ENCODE results near the gene QRFPR.

QRFPR gene

GRCh38 chr4:121360495-121360894 is 20.3 kb downstream of the QRFPR start:
- Histone ChIP-seq H2AFZ (ENCODE audit: low read depth, low read length) (no peak overlapping the region), H4K20me1 (ENCODE audit: insufficient read depth, low read length) (no peaks in the 10 kb centered on the region), H3K36me3 (replicated peaks; ENCODE audit: low read depth, low read length) (no peaks in the 10 kb centered on the region), H3K79me2 (ENCODE audit: low read length) (no peaks in the 10 kb centered on the region), H3K9ac (ENCODE audit: low read length) (no peak overlapping the region), H3K27ac (ENCODE audit: low read length) (no peak overlapping the region), H3K4me3 (ENCODE audit: low read length) (no peak overlapping the region), H3K9me3 (ENCODE audit: insufficient read depth, low read length) (no peaks in the 10 kb centered on the region), H3K4me1 (ENCODE audit: low read length) (no peaks in the 10 kb centered on the region), H3K27me3 (ENCODE audit: low read depth, low read length) (no peaks in the 10 kb centered on the region), H3K4me2 (ENCODE audit: low read length) (no peak overlapping the region)
- TF ChIP-seq, protein P1, sequence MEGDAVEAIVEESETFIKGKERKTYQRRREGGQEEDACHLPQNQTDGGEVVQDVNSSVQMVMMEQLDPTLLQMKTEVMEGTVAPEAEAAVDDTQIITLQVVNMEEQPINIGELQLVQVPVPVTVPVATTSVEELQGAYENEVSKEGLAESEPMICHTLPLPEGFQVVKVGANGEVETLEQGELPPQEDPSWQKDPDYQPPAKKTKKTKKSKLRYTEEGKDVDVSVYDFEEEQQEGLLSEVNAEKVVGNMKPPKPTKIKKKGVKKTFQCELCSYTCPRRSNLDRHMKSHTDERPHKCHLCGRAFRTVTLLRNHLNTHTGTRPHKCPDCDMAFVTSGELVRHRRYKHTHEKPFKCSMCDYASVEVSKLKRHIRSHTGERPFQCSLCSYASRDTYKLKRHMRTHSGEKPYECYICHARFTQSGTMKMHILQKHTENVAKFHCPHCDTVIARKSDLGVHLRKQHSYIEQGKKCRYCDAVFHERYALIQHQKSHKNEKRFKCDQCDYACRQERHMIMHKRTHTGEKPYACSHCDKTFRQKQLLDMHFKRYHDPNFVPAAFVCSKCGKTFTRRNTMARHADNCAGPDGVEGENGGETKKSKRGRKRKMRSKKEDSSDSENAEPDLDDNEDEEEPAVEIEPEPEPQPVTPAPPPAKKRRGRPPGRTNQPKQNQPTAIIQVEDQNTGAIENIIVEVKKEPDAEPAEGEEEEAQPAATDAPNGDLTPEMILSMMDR (IDR thresholded peaks at IDR 0.05; ENCODE audit: low read depth, low read length): no peak
- TF ChIP-seq EZH2phosphoT487 (IDR thresholded peaks at IDR 0.05; ENCODE audit: low read depth): no peak

DNA sequence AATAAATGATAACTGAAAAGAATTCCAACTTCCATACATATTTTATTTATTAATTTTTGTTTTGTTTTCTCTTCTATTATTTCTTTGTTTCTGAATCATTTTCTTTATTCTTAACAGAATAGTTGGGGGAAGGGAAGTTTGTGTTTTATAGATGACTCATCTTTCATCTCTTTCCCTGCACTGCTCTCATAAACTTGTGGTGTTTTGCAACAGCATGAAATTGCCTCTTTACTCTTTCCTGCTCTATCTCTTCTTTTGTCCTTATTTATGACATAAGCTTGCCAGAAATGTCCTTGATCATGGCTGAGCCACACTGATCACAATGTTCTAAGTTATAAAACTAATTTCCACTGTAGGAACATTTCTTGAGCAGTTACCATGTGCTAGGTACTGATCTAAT is 22.3 kb downstream of the QRFPR start:
- TF ChIP-seq, protein P1 (IDR thresholded peaks at IDR 0.05; ENCODE audit: low read depth, low read length): no peak
- TF ChIP-seq EZH2phosphoT487 (IDR thresholded peaks at IDR 0.05; ENCODE audit: low read depth): no peak

GRCh38 chr4:121353213-121353612 is 27.6 kb downstream of the QRFPR start:
- Histone ChIP-seq H3K79me2 (ENCODE audit: low read length) (no peaks in the 10 kb centered on the region), H3K9me3 (ENCODE audit: insufficient read depth, low read length) (no peaks in the 10 kb centered on the region), H3K27ac (ENCODE audit: low read length) (no peak overlapping the region), H4K20me1 (ENCODE audit: insufficient read depth, low read length) (no peaks in the 10 kb centered on the region), H3K27me3 (ENCODE audit: low read depth, low read length) (no peaks in the 10 kb centered on the region), H2AFZ (ENCODE audit: low read depth, low read length) (no peak overlapping the region), H3K4me1 (ENCODE audit: low read length) (no peaks in the 10 kb centered on the region), H3K4me3 (ENCODE audit: low read length) (no peak overlapping the region), H3K9ac (ENCODE audit: low read length) (no peak overlapping the region), H3K4me2 (ENCODE audit: low read length) (no peak overlapping the region), H3K36me3 (replicated peaks; ENCODE audit: low read depth, low read length) (no peaks in the 10 kb centered on the region)
- no peak for TF ChIP-seq EZH2phosphoT487 (IDR thresholded peaks at IDR 0.05; ENCODE audit: low read depth)
- TF ChIP-seq, protein P1 (IDR thresholded peaks at IDR 0.05; ENCODE audit: low read depth, low read length): no peak

More for the DNA sequence above, 22.3 kb downstream of the QRFPR start:
- Histone ChIP-seq H2AFZ (ENCODE audit: low read depth, low read length) (no peak overlapping the region), H3K27ac (ENCODE audit: low read length) (no peak overlapping the region), H3K27me3 (ENCODE audit: low read depth, low read length) (no peaks in the 10 kb centered on the region), H3K36me3 (replicated peaks; ENCODE audit: low read depth, low read length) (no peaks in the 10 kb centered on the region), H3K4me1 (ENCODE audit: low read length) (no peaks in the 10 kb centered on the region), H3K79me2 (ENCODE audit: low read length) (no peaks in the 10 kb centered on the region), H3K4me2 (ENCODE audit: low read length) (no peak overlapping the region), H4K20me1 (ENCODE audit: insufficient read depth, low read length) (no peaks in the 10 kb centered on the region), H3K4me3 (ENCODE audit: low read length) (no peak overlapping the region), H3K9me3 (ENCODE audit: insufficient read depth, low read length) (no peaks in the 10 kb centered on the region), H3K9ac (ENCODE audit: low read length) (no peak overlapping the region)

- Histone ChIP-seq H3K9ac (ENCODE audit: low read length) (no peak overlapping the region), H3K27ac (ENCODE audit: low read length) (no peak overlapping the region)
- TF ChIP-seq, protein P1 (IDR thresholded peaks at IDR 0.05; ENCODE audit: low read depth, low read length): no peak
- TF ChIP-seq EZH2phosphoT487 (IDR thresholded peaks at IDR 0.05; ENCODE audit: low read depth): no peak
Measured at GRCh38 chr4:121344098-121344497, 36.7 kb downstream of the QRFPR start.

More at GRCh38 chr4:121344098-121344497, 36.7 kb downstream of the QRFPR start:
- no peak overlapping the region for H3K4me3 ChIP-seq (ENCODE audit: low read length)
- H3K27me3 ChIP-seq (ENCODE audit: low read depth, low read length): no peaks in the 10 kb centered on the region
- no peaks in the 10 kb centered on the region for H4K20me1 ChIP-seq (ENCODE audit: insufficient read depth, low read length)
- no peak overlapping the region for H2AFZ ChIP-seq (ENCODE audit: low read depth, low read length)
- H3K9me3 ChIP-seq (ENCODE audit: insufficient read depth, low read length): no peaks in the 10 kb centered on the region
- no peaks in the 10 kb centered on the region for H3K4me1 ChIP-seq (ENCODE audit: low read length)
- H3K4me2 ChIP-seq (ENCODE audit: low read length): no peak overlapping the region
- H3K36me3 ChIP-seq (replicated peaks; ENCODE audit: low read depth, low read length): no peaks in the 10 kb centered on the region
- no peaks in the 10 kb centered on the region for H3K79me2 ChIP-seq (ENCODE audit: low read length)

Measured in OCI-LY3 (cell line).